T-helper 9 cell (primary cell): Measurements from ENCODE around the gene SLC30A2.

ENCODE experiments used
- DNase-seq: peaks from one replicate; pipeline ENCODE4 v3.0.0-alpha.2; 2020

The SLC30A2 gene

GRCh38 chr1:26020941-26021646 is 24.8 kb downstream of the SLC30A2 start:
- DNase-seq = no peak

- no peak for DNase-seq
Measured at GRCh38 chr1:26020330-26020768, 25.6 kb downstream of the SLC30A2 start.

- no peak for DNase-seq
Measured at GRCh38 chr1:26019641-26020315, 26.1 kb downstream of the SLC30A2 start.

- no peak for DNase-seq
Measured at GRCh38 chr1:26017606-26018005, 28.3 kb downstream of the SLC30A2 start.

DNA sequence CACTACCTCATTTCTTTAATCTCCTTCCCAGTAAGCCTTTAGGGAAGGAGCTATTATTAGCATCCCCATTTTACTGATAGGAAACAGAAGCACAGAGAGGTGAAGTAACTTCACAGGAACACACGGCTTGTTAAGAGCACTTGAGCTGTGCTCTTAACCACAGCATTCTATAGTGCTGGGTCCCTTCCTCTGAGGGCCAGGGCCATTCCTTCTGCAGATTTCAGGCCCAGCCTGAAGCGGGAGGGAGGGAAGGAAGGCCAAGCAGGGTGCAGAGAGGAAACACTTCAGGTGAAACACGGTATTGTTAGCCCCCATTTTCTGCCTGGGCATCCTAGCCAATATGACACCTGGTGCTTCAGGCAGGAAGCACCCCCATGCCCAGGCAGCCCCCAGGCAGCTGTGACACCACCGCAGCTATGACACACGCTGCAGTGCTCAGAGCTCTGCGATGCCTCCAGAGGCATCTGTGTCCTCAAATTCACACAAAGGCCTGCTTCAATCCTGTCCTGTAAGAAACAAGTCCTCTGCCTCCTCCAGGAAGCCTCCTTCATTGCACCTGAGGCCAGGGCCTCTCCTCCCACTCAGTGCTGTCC is 28.9 kb downstream of the SLC30A2 start:
- no peak for DNase-seq

GRCh38 chr1:26016258-26016952 is 29.5 kb downstream of the SLC30A2 start:
- DNase-seq = no peak

- DNase-seq = no peak
Measured at GRCh38 chr1:26015358-26015757, 30.6 kb downstream of the SLC30A2 start.

- no peak for DNase-seq
Measured at GRCh38 chr1:26014179-26014578, 31.7 kb downstream of the SLC30A2 start.

GRCh38 chr1:26012864-26013263 is 33.1 kb downstream of the SLC30A2 start:
- no peak for DNase-seq

DNA sequence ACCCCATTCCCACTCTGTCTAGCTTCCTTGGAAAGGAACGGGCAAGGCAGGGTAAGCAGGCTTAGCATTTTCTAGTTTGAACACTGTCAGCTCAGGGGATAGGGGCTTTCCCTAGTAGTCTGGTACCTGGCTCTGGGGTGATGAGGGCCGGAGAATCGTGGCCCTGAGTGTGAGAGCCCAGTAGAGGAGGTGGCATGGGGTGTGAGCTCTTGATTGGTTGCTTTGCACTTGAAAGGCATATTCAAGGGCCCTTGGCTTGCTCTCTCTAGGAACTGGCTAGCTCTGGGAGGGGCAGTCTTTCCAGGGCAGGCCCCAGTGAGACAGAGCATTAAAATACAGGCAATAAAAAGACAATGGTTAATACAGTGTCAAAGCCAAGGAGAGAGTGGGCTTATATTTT is 35.1 kb downstream of the SLC30A2 start:
- DNase-seq = no peak

- no peak for DNase-seq
Measured at GRCh38 chr1:26009796-26010447, 36.0 kb downstream of the SLC30A2 start.

- no peak for DNase-seq
Measured at GRCh38 chr1:26006710-26007109, 39.2 kb downstream of the SLC30A2 start.

DNA sequence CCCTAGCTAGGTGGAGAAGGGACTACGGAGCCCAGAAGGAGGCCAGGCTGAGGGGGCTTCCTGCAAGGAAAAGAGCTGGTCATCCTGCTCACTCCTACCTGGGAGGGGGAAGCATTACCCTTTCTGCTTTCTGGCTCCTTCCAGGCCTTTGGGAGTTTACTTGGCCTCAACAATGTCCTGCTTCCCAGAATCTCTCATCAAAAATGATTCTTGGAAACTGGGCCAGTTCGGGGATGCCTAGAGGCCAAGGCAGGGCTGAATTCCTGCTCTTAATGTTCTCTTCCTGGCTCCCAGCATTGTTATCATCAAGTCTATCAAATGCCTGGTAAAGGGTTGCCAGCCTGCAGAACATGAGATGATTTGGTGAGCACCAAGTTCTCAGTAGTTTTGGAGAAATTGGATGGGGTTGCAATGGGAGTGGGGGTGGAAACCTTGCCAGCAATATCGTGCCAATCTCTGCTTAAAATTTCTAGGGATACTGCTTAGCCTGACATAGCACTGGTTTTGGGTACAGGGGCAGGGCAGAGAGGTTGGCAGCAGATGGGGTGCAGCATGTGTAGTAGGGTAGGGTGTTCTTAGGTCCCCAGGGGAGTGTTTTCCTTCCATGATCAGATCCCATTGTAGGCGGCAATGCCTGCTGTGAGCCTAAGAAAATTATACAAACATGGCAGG is 40.3 kb downstream of the SLC30A2 start:
- no peak for DNase-seq

DNA sequence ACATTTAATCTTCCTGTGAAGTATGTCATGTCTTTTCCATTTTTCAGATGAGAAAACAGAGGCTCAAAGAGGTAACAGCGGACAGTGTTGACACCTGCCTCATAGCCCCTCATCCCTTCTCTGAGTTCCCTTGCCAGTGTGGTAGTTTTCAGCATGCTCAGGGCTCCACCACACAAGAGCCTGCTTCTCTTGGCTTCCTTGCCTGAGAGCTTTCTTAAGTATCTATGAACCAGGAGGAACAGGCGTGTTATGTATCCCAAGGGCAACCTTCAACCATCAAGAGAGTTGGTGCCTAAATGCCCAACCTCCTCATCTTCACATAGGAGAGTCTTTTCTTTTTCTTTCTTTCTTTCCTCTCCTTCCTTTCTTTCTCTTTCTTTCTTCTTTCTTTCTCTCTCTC is 42.2 kb downstream of the SLC30A2 start:
- DNase-seq = no peak

DNA sequence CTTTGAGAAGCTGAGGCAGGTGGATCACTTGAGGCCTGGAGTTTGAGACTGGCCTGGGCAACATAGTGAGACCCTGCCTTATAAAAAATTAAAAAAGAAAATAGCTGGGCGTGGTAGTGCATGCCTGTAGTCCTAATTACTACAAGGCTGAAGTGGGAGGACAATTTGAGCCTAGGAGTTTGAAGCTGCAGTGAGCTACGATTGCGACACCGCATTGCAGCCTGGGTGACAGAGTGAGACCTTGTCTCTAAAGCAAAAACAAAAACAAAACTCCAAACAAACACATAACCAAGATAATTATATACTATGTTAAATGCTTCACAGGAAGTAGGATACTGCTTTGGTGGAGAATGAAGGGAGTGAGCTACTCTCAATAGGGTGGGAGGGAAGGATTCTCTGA is 42.7 kb downstream of the SLC30A2 start:
- no peak for DNase-seq

GRCh38 chr1:25999041-25999800 is 46.7 kb downstream of the SLC30A2 start:
- DNase-seq = no peak

DNA sequence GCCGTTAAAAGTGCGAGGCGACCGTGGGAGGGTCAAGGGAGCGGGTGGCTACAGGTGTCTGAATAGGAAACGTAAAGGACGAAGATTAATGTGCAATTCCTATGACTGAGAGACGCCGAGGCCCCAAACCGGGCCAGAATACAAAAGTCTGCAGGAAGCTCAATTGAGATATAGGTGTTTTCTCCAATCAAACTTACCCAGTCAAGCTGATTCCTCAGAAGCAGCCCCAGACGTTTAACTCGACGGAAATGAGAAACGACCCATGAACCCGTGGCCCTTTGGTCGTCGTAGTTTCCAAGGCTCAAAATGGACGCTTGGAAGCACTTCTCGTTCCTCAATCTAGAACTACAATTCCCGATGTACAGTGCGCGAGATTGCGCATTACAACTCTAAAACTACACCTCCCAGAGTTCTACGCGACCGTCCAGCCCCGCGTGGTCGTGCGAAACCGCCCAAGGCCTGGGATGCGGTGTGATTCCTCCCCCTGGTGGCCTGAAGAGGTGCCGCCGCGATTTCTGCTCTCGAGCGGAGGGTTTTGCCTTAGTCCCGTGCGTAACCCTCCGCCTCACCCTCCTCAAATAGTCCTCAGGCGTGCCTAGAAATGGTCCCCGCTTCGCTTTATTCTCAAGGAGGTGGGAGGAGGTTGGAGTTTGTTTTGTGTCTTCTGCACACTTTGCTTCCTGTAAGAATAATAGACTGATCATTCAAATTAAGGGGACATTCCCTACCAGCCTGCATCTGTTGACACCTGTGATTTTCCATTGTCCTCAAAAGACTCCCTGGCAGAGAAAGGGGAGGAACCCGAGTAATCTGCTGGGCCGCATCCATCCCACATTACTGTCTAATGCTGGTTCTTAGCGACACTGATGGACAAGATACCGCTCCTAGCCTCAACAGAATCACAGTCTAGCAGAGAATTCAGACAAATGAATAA is 47.8 kb downstream of the SLC30A2 start, which contains the start of gene PAFAH2:
TSS of gene PAFAH2 (minus strand) at position 236 of the 934 bp plus-strand sequence. CDS start 7,247 bp downstream, outside the sequence.
- DNase-seq = peak; percentile 92

DNA sequence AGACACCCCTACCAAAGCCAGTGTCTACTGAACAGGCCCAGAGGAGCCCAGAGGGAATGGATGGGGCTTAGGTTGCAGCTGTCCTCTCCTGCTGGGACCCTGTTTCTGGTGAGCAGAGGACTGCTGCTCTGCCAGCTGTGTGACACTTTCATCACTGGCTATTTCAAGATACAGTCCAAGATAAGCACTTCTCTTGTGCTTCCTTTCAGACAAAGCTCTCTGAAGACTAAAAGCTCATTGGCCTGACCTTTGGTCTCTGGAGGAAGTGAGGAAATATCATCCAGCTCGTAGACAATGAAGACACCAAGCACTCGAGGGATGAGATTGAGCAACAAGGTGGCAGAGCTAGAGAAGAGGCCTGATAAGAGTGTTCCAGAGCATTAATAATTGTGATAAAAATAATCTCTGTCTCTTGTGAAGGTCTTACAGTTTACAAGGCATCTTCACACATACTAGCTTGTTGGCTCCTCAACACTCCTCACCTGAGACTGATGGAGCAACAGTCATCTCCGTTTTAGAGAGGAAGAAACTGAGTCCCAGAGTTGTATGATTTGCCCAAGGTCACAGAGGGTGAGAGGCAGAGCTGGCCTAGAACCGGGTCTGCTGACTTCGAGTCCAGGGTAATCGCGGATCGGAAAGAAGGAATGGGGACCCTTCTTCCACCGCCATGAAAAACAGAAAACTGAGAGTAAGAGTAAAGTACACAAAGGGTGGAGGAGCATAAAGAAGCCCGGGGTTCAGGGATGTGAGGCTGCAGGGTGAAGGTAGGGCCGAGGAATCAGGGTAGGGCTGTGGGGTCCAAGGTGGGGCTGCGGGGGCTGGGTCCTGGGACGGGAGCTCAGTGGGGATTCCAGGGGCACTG is 48.7 kb downstream of the SLC30A2 start:
- DNase-seq = no peak
